Peyer's patch (tissue), 4 donors: ENCODE measurements around the gene EXOSC10.

ENCODE experiments used
- POLR2A ChIP-seq, 2 donors: fragments of 450-650 bp; IDR thresholded peaks; one replicate each; pipeline ENCODE4 v1.5.1; 2017; ENCODE audit warnings: antibody characterized with exemption in 2 of 2, mild to moderate bottlenecking in 2 of 2, moderate library complexity in 2 of 2
- TF ChIP-seq, protein P1 (sequence below), 6 experiments: fragments of 450-650 bp in 4 of 6; fragments of 200-600 bp in 2 of 6; sonication (generic) in 1 of 6; IDR thresholded peaks; one replicate each; pipeline ENCODE4 v1.5.1; 2017 to 2019; ENCODE audit warnings: antibody characterized with exemption in 6 of 6, mild to moderate bottlenecking in 3 of 6, moderate library complexity in 1 of 6

DNA sequence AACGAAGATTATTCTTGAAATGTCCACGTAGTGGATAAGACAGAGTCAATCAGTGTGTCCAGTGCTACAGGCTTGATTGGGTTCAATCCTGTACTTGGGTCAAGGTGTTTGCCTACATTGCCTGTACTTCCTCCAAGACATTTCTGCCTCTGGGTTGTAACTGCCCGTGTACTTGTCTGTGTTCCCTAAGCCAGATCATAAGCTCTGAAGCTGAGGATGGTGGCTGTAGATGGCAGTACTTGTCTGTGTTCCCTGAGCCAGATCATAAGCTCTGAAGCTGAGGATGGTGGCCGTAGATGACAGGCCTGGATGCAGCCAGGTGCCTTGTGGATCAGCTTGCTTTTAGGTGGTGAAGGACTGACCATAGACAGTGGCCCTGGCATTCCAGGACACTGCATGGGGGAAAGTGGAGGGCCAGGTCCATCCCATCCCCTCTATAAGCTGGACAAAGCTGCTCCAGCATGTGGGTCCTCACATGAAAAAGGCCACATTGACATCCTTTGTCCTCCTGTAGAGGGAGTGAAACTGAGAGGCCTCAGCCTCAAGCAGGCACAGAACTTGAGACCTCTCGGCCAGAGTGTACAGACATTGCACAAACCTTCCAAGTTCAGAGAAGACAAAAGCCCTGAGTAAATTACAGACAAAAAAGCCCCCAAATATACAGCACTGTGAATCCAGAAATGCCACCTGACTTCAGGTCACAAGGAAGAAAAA lies 37.9 kb downstream of the EXOSC10 start:
- TF ChIP-seq, protein P1, sequence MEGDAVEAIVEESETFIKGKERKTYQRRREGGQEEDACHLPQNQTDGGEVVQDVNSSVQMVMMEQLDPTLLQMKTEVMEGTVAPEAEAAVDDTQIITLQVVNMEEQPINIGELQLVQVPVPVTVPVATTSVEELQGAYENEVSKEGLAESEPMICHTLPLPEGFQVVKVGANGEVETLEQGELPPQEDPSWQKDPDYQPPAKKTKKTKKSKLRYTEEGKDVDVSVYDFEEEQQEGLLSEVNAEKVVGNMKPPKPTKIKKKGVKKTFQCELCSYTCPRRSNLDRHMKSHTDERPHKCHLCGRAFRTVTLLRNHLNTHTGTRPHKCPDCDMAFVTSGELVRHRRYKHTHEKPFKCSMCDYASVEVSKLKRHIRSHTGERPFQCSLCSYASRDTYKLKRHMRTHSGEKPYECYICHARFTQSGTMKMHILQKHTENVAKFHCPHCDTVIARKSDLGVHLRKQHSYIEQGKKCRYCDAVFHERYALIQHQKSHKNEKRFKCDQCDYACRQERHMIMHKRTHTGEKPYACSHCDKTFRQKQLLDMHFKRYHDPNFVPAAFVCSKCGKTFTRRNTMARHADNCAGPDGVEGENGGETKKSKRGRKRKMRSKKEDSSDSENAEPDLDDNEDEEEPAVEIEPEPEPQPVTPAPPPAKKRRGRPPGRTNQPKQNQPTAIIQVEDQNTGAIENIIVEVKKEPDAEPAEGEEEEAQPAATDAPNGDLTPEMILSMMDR (IDR thresholded peaks at IDR 0.05), result no peak
- no peak for TF ChIP-seq POLR2A (IDR thresholded peaks at IDR 0.05)
